ENCODE results near the gene SF3B5.
"Not testable (repeated sequence)": the region's sequence is repeated elsewhere in the genome, so short reads cannot be mapped to it uniquely, and the experiment has no call there.

SF3B5 gene

DNA sequence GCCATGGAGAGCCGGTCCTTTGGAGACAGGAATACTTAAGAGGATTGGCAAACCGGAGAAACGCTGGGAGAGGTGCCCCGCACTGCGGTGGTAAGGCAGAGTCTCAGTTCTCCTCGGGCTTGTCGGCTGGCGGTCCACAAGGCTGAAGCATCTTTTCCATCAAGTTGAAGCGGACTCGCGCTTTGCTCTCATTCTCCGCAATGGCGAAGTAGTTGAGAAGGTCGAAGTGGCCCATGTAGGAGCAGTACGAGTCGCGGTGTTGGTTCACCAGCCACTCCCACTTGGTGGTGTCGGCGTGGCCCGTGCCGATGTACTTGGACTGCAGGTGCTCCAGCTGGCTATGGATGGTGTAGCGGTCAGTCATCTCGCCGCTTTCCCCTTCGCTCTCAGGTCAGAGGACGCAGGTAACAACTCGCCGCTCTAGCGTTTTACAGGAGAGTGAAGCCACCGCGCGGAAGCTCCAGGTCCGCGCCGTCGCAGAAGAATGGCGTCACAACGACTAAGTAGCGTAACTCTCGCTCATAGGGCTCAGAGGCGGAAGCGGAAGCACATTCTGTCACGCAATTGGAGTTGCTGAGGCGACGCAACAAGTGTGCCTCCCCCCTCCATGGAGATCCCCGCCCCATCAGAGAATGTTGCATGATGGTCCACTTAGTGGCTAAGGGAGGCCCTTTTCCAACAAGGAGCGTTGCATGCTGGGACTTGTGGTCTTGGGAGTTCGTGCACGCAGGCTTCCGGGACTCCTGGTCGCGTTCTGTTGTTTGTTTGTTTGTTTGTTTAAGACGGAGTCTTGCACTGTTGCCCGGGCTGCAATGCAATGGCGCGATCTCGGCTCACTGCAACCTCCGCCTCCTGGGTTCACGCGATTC lies at the start of gene SF3B5:
Gene SF3B5, minus strand, starts transcription at position 440 of the 869 bp plus-strand sequence. Its CDS starts 76 bp downstream, at position 364.
- DNase-seq (ENCODE audit: low spot score) = peak; percentile 98

DNA sequence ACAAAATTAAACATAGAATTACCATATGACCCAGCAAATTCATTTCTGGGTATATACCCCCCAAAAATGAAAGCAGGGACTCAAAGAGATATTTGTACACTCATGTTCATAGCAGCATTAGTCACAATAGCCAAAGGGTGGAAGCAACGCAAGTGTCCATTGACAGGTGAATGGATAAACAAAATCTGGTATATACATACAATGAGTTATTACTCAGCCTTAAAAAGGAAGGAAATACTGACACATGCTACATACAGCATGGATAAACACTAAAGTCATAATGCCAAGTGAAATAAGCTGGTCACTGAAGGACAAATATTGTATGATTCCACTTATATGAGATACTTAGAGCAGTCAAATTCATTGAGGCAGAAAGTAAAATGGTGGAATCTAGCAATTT lies 49.6 kb upstream of the SF3B5 start:
- DNase-seq (ENCODE audit: low spot score) = no peak

- no peak for DNase-seq (ENCODE audit: low spot score)
Measured at GRCh38 chr6:144143878-144144277, 48.5 kb upstream of the SF3B5 start.

- no peak for DNase-seq (ENCODE audit: low spot score)
Measured at GRCh38 chr6:144143106-144143505, 47.7 kb upstream of the SF3B5 start.

GRCh38 chr6:144141470-144141869 lies 46.1 kb upstream of the SF3B5 start:
- no peak for DNase-seq (ENCODE audit: low spot score)

DNA sequence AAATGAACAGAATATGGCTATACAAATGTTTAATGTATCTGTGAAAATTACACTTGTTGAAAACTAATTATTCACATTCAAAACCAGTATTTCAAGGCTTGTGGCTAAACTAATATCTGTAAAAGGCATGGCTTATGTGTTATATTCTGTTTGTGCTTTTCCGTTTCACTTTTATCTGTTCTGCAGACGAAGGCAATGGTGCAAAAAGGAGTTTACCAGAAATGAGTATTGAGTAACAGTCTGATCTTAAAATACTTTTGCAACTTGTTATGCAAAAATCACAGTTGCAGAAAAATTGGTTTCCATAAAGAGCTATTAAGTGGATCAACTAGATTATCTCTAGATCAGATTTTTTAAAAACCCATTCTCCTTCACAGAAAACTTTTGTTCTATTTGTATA lies 45.5 kb upstream of the SF3B5 start:
- DNase-seq (ENCODE audit: low spot score) = no peak

GRCh38 chr6:144139817-144140216 lies 44.4 kb upstream of the SF3B5 start:
- no peak for DNase-seq (ENCODE audit: low spot score)

- DNase-seq (ENCODE audit: low spot score) = no peak
Measured at GRCh38 chr6:144138542-144138941, 43.2 kb upstream of the SF3B5 start.

DNA sequence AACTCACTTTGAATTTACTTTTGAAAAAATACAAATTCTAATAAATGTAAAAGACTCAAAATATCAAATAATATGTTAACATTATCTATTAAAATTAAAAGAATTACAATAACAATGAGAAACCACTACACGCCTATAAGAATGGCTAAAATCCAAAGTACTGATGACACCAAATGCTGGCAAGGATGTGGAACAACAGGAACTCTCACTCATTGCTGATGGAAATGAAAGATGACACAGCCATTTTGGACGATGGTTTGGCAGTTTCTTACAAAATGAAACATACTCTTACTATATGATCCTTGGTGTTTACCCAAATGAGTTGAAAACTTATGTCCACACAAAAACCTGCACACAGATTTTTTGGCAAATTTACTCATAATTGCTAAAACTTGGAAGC lies 39.4 kb upstream of the SF3B5 start:
- DNase-seq (ENCODE audit: low spot score) = no peak

DNA sequence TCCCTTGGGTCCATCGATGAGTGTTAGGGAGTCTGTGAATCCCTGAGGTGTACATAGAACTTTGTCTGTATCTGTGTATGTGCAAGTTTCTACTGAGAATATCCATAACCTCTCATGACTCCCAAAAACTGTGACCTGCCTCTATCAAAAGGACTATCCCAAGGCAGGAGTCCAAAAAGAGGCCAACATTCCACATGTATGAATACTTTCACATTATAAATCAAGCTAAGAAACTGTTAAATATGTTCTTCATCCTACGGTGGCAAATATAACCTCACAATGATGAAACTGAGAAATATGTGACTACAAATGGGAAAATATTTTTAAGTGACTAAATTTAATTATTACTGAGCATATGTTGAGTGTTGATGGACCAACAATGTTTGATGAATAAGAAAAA lies 38.8 kb upstream of the SF3B5 start:
- no peak for DNase-seq (ENCODE audit: low spot score)

DNA sequence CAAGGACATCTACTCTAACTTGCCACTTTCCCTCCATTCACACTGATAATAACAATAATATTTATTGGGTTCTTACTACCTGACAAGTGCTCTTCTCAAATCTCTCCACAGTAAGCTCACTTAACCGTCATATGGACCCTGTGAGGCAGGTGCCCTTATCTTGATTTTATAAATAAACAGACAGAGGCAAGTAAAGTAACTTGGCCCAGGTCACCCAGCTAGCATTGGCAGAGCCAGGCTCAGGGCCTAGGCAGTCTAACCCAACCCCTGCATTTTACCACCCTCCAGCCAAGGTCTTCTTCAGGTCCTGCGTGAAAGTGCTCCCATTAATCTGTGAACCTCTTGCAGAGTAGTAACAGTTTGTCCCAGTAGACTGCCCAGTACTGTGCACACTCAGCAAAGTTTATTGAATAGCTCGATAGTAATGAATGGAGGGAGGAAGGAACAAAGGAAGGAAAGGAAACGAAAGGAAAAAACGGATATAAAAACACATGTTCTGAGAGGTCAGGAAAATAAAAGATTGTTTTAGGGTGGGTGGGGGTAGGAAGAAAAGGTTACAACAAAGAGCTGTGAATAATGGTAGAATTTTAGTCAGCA lies 38.0 kb upstream of the SF3B5 start:
- no peak for DNase-seq (ENCODE audit: low spot score)

- DNase-seq (ENCODE audit: low spot score) = not testable (repeated sequence)
Measured at GRCh38 chr6:144132167-144132690, 36.9 kb upstream of the SF3B5 start.

DNA sequence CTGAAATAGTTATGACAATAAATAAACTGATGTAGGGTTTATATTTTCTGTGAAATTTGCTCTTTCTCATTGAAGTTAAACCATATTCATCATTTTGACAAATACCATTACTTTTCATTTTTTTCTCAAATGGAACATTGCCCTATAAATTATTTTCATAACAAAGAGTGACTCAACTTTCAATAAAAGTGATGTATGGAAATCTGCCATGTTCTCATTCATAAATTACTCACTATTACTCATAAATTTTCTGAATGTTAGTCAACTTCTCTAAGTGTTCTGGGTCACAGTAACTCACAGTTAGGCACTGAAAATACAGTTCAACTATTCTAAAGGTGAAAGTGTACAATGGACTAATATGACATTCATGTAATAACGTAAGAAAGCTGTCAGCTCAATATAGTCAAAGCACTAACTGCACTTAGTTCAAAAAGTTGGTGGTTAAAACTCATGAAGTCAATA lies 35.9 kb upstream of the SF3B5 start:
- DNase-seq (ENCODE audit: low spot score) = no peak

- DNase-seq (ENCODE audit: low spot score) = no peak
Measured at GRCh38 chr6:144129469-144129868, 34.1 kb upstream of the SF3B5 start.

DNA sequence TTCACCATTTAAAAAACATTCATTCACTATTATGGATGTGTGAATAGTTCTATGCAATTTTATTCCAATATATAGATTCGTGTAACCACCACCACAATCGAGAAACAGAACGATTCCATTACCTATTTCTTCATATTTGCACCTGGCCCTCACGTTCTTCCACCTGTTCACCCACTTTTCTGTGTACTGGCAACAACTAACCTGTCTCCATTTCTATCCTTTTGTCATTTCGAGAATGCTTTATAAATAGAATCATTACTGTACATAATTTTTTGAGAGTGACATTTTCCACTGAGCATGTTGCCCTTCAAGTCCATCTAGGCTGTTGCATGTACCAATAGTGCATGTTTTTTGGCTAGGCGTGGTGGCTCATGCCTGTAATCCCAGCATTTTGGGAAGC lies 31.7 kb upstream of the SF3B5 start:
- no peak for DNase-seq (ENCODE audit: low spot score)

DNA sequence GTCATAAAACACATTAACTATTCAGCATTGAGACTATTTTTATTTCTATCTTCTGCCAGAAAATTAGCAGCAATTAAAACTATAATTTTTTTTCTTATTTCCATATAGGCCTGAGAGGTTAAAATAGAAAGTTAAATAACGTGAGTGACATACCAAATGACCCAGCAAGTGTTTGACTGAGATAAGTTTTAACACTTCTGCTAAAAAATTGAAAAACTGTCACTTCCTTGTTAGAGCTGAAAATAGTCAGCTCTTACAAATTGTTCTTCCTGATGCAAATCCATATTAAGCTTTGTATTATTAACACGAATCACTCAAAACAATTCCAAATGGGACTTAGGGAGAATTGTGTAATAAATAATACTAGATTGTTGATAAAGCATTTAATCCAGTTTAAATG lies 28.5 kb upstream of the SF3B5 start:
- DNase-seq (ENCODE audit: low spot score) = no peak

- DNase-seq (ENCODE audit: low spot score) = no peak
Measured at GRCh38 chr6:144123421-144123820, 28.0 kb upstream of the SF3B5 start.

DNA sequence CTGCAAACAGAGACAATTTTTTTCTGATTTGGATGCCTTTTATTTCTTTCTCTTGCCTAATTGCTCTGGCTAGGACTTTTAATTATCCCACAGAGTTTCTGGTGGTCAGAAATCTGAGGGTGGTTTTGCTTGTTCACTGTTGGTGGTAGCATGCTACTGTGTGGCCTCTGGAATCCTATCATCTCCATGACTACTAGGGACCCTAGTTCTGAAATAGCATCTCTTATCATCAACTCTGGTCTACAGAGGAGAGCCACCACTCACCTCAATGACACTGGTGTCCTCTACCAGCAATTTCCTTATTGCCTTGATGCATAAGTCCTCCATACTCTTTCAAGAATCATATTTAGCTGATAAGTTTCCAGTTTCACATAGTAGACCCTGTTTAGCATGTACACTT lies 27.5 kb upstream of the SF3B5 start:
- DNase-seq (ENCODE audit: low spot score) = no peak

- DNase-seq (ENCODE audit: low spot score) = no peak
Measured at GRCh38 chr6:144119376-144119775, 24.0 kb upstream of the SF3B5 start.

GRCh38 chr6:144115219-144115618 lies 19.8 kb upstream of the SF3B5 start:
- DNase-seq (ENCODE audit: low spot score) = no peak

DNA sequence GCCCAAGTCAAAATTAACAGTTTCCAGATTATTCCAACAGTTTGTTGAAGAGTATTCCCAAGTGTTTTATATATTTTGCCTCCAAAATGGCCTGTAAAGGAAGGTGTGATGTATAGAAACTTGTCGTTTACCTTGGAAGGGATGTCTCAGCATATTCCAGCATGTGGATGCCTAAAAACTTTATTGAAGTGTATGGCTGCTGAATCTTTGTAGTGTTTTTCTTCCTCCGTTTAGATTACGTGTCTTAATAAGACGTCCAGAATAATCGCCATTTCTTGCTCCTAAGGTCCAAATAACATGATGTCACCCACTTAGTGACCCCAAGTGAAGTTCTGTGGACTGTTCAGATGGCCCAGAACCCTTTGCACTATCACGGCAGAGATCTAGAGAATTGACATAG lies 18.0 kb upstream of the SF3B5 start:
- no peak for DNase-seq (ENCODE audit: low spot score)

DNA sequence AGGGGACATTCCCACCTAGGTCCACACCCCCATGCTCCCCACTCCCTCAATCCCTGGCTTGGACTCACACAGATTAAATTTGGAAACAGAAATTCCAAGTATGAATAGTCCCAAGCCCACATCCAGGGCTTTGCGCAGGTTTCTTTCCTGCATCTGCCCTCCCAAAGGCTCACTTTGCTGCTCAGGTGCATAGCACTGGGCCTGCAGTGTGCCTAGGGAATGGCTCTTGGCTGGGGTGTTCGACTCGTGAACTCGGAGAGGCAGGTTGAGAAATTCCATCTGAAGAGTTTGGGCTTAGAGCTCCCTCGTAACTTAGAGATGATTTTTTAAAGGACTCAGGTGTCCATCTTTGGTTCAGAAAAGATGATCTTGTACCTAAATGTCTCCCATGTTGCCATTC lies 14.8 kb upstream of the SF3B5 start:
- DNase-seq (ENCODE audit: low spot score) = no peak

- DNase-seq (ENCODE audit: low spot score) = no peak
Measured at GRCh38 chr6:144106206-144106605, 10.8 kb upstream of the SF3B5 start.
